ENCODE measurements around the gene PRKN.
"Not testable (repeated sequence)": the region's sequence is repeated elsewhere in the genome, so short reads cannot be mapped to it uniquely, and the experiment has no call there.

Gene PRKN

GRCh38 chr6:161829291-161829729, 898.3 kb downstream of the PRKN start:
- DNase-seq: no peak

DNA sequence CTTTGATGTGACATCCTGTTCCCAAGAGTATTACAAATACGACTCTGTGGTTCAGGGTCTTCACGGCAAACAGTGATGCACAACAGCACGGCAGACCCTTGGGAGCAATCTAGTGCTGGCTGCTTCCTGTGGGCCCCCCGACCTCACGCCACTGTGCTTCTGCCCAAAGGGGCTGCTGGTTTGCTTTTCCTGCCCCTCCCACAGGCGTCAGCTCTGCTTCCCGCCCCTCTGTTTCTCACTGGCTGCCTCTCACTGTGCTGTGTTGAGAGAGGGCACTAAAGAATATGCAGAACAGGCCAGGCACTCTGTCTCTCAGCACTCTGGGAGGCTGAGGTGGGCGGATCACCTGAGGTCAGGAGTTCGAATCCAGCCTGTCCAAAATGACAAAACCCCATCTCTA, 899.2 kb downstream of the PRKN start:
- DNase-seq: no peak

- DNase-seq: no peak
These were observed 901.1 kb downstream of the PRKN start for GRCh38 chr6:161826512-161826911.

- not testable (repeated sequence) for DNase-seq
These were observed 905.4 kb downstream of the PRKN start for GRCh38 chr6:161822204-161822603.

DNA sequence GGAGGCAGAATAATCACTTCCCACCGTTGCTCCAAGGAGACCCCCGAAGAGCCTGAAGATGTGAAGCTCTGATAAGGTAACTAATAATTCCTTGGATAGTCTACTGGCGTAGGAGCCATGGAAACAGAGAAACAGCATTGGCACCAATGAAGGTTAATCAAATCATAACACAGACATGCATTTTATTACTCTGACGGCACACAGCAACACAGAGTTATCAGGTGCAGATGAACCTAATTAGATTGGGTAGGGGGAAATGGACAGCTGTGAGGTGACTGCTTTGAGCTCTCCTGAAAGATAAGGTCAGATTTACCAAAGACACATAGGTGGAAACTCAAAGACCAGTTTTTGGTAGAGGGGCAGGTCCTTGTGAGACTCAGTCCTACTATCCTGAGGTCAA, 909.7 kb downstream of the PRKN start:
- DNase-seq: no peak

DNA sequence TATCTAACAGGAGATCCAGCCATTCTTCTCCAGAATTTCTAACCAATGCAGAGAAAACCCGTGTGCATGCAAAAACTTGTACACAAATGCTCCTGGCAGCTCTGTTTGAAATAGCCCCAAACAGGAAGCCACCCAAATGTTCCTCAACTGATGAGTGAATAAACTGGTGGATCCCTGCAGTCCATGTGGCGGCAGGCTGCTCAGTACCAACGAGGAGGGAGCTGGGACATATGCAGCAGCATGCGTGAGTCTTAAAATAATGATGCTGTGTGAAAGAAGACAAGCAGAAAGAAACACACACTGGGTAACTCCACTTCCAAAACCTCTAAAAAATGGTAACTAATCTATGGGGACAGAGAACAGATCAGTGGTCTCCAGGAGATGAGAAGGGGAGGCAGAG, 911.6 kb downstream of the PRKN start:
- no peak for DNase-seq

- DNase-seq: no peak
These were observed 914.4 kb downstream of the PRKN start for GRCh38 chr6:161813156-161813555.

GRCh38 chr6:161809971-161810370, 917.6 kb downstream of the PRKN start:
- no peak for DNase-seq

- no peak for DNase-seq
These were observed 922.7 kb downstream of the PRKN start for GRCh38 chr6:161804838-161805237.

DNA sequence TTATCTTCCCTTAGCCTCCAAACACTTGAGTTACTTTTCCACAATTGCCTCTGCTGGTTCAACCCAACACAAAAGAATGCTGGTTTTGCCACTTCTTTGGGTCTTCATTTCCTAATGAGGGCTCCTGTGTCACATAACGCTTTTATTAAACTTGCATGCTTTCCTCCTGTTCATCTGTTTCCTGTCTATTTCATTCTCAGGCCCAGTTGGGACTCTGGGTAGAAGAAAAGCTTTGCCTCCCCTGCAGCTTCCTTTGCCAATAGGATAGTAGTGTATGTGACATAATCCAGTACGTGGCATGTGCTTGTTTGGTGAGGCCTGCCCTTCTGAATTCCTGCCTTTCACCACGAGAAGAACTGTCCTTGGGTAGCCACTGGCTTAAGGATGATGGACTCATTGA, 924.4 kb downstream of the PRKN start:
- DNase-seq: no peak

GRCh38 chr6:161802231-161802630, 925.3 kb downstream of the PRKN start:
- DNase-seq: no peak

- no peak for DNase-seq
These were observed 928.6 kb downstream of the PRKN start for GRCh38 chr6:161798844-161799394.

DNA sequence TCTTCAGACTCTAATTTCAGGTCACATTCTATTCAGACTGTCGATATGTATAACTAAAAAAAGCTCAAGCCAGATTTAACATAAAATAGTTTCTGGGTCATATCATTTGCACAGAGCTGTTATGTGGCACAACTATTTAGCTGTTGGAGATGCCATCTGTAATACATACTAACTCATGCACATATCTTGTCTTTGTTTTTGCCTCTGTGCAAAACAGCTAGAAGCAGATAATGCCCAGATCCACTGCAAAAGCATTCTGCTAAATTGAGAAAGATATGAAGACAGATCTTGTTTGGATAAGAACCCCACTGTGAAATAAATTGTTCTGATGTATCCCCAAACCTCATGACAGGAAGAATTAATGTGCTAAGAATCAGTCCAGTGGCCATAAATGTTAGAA, 930.9 kb downstream of the PRKN start:
- DNase-seq: no peak

GRCh38 chr6:161792851-161793493, 934.6 kb downstream of the PRKN start:
- no peak for DNase-seq

GRCh38 chr6:161788531-161788930, 939.0 kb downstream of the PRKN start:
- no peak for DNase-seq

DNA sequence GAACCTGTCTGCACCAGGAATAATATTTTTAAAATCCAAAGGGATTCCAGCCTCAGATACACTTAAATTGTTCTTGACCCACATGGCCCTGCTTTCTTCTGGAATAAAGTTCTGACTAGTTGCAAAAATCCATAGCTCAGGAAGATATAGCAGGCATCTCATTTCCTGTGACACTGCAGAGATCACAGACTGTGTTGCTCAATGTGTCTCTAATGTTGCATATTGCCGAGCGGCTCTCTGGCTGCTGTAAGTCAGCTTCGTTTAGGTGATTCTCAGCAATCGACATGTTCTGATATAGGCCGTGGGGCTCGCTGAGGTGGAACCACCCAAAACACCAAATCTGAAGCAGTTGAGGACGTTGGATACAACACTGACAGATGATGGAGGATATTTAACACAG, 955.4 kb downstream of the PRKN start:
- no peak for DNase-seq

DNA sequence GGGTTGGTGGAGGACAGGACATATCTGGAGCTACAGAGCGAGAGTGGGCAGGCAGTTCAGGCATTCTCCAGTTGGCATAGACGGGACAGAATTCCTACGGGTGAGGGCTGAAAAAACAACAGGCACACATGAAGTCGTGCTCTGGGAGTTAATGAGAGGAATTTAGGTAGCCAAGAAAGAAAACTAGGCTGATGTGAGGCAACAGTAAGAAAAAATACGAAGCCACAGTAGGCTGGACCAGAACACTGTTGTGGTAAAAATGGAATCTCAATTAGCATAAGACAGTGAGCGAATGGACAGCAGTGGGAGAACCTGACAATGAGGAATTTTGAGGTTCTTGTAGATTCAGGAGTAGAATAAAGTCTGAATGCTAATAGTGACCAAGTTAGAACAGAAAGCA, 965.6 kb downstream of the PRKN start:
- no peak for DNase-seq

GRCh38 chr6:161755080-161755479, 972.5 kb downstream of the PRKN start:
- DNase-seq: no peak

- no peak for DNase-seq
These were observed 976.9 kb downstream of the PRKN start for GRCh38 chr6:161750686-161751085.

DNA sequence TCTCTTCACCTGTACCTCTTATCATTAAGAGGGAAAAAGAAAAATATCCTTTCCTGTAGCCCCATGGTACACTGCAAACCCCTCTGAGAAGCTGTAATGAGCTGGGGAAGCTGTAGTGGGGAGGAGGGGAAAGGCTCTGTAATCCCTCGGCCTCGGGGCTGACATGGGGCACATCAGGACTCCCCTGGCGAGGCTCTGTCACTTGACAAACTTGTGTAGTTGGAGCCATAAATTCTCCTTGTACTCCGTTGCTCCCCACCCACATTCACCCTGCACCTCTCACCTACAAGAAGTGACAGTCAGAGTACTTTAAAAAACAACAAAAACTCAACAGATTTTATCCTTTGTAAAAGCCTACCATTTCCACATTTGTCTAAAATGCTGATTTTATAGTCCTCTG, 978.0 kb downstream of the PRKN start:
- DNase-seq: no peak

DNA sequence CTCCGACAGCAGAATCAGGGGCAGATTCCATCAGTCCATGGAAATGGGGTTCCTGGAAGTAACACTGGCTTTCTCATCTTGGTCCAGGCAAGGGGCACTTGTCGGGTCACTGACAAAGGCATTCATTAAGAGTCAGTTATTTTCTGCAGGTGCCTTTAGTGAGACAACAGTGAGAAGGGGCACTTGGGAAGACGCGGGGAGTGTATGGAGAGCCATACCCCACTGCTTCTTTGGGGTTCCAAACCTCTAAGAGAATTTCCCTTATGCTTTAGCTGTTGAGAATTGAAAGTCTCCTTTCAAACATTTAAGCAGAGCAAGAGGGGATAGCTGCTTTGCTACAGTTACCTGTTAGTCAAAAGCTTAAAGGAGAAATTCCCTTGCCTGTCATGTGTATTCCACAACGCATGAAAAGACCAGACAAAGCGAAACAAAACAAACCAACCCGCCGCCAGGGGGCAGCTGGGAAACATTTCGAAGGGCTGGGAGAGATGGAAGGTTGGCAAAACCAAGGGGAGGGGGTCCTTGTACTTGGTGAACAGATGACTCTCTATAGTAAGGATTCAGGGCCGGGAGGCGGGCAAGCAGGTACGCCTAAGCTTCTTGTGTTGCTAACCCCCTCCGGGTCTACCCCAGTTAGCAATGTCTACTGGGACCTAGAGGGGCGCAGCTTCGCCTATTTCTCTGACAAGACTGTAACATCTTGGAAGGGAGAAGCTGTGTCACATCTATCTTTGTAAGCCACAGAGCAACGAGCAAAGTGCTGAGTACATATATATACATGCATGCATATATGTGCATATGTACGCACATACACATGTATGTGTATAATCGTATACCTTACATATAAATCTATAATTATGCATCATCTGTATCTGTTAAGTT, 978.8 kb downstream of the PRKN start:
- peak; percentile 77 for DNase-seq

- no peak for DNase-seq
These were observed 980.1 kb downstream of the PRKN start for GRCh38 chr6:161747506-161747905.

DNA sequence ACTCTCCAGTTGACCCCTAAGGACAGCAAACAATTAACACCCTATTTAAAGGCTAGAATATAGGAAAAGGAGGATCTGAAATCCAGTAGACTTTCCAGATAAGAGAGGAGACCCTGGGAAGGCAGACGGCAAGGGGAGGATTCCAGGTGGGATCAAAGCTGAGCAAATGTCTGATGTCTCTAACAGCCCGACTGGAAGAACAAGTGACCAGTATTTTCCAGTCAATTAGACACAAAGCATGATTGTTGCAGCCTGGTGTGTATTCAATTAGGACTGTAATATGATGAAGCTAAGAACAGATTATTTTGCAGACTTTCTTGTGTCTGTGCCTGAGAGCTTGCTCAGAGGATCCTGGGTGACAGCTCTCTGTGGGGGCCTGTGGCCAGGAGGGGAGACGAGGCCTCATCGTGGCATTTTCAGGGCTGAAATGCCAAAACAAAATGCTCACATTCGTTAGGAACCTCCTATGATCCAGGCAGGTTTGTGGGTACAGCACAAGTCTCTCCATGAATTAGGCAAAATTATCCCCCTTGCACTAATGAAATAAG, 981.9 kb downstream of the PRKN start:
- no peak for DNase-seq

DNA sequence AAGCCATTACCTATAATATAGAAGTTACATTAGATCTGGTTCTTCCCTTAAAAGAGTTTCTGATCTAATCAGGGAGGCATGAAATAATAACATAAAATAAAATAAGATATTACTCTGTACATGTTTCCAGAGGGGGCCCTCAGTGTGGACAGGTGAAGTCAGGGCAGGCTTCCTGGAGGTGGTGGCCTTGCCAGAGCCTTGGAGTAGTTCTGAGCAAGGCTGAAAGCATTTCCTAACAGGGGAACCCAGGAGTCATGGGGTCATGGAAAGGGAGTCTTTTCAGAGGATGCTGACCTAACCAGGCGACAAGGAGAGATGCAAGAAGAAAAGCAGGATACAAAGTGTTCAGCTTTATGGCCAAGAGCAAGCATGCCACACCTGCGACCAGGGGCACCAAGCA, 982.4 kb downstream of the PRKN start:
- no peak for DNase-seq

Data from right forelimb (tissue), 1 donor.